Prostate gland (tissue), 2 donors: ENCODE data around the gene SPG7.

Experiments used
- CTCF ChIP-seq, 4 experiments: fragments of 200-600 bp in 2 of 4; fragments of 450-650 bp in 2 of 4; sonication (generic) in 2 of 4; IDR thresholded peaks; 1 replicate in 3 of 4; 2 replicates in 1 of 4; pipeline ENCODE4 v1.5.1; 2016 to 2019; ENCODE audit warnings: antibody characterized with exemption in 4 of 4, mild to moderate bottlenecking in 2 of 4, moderate library complexity in 2 of 4
- POLR2A ChIP-seq: fragments of 450-650 bp; IDR thresholded peaks from one replicate; pipeline ENCODE4 v1.6.1; 2016; ENCODE audit warnings: antibody characterized with exemption, mild to moderate bottlenecking
- POLR2AphosphoS5 ChIP-seq: sonication (generic); formaldehyde crosslinking; IDR thresholded peaks from one replicate; pipeline ENCODE4 v1.6.1; 2017; ENCODE audit warnings: antibody characterized with exemption

DNA sequence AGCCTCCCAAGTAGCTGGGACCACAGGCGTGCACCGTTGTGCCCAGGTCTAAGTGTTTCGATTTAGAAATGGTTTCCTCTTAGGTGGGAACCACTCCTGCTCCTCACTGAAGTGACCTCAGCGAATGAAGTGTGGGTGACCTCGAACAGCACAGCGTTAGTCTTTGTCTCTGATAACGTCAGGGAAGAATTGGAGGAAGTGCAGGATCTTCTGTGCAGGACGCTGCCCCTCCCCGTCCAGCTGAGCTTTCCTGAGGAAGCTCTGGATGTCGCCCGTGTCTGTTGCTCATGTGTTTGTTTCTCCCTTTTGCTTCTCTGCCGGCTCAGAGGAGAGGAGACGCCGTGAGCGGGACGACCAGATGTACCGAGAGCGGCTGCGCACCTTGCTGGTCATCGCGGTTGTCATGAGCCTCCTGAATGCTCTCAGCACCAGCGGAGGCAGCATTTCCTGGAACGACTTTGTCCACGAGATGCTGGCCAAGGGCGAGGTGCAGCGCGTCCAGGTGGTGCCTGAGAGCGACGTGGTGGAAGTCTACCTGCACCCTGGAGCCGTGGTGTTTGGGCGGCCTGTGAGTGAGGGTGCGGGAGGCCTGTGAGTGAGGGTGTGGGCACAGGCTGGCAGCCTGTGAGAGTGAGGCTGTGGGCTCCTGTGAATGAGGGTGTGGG is 15.6 kb downstream of the SPG7 start:
- TF ChIP-seq CTCF (IDR thresholded peaks at IDR 0.05) (no peak), POLR2A (no peak), POLR2AphosphoS5 (no peak)
